ENCODE measurements around the gene ATG3. TPM values are rescaled to one million over a fixed set of nuclear protein-coding genes. Genes with fewer than 3 reads are reported as not detected.

The ATG3 gene
- 50.7 and 52.3 TPM in 2 replicates for total RNA-seq (2022)
- Bru-seq, nascent RNA = percentile 87 among the genes with signal in this experiment
- percentile 78 among the genes with signal in this experiment for BruChase-seq, experiment 1, labeled RNA remaining after a 2-hour chase
- percentile 77 among the genes with signal in this experiment for BruChase-seq, experiment 2, labeled RNA remaining after a 6-hour chase
- long read RNA-seq, transcript ATG3-202 (11 exons, 3,010 nt) = minor isoform, 13 of 131 reads
- long read RNA-seq, transcript ATG3-201 (12 exons, 1,570 nt) = major isoform, 104 of 131 reads
- long read RNA-seq, partial matches to known transcripts = 4 of 131 reads
- long read RNA-seq, other reads (novel, unspliced or antisense) = 10 of 131 reads

DNA sequence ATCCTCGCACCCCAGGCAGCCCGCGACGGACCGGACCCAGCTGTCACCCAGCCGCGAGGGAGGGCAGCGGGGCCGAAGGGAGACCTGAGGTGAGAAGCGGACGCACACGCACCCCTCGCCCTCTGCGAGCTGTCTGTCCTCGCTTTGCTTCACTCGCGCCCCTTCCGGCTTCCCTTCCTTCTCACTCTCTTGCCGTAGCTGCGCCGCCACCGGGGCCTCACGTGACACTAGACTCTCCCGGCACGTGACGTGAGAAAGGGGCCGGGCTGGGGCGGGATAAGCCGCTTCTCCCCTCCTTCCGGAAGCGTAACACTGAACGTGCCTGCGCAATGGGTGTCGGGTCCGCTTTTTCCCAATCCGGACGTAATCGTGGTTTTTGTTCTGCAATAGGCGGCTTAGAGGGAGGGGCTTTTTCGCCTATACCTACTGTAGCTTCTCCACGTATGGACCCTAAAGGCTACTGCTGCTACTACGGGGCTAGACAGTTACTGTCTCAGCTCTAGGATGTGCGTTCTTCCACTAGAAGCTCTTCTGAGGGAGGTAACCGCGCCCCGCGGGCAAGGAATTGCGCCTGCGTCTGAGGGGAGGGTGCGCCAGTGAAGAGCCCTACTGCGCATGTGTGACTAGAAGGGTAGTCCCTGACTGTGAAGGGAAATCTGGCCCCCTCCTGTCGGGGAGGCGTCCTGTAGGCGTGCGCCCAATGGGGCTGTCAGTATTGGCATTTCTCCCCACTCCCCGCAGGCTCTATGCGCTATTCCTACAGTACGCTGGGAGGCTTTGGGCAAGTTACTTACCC is at the start of gene ATG3, which contains the start of gene SLC35A5:
ATG3 (minus strand) TSS at position 229 of the 796 bp plus-strand sequence. CDS start 434 bp downstream, outside the sequence.
SLC35A5 (plus strand) TSS at position 312 of the 796 bp plus-strand sequence. CDS start 1,359 bp downstream, outside the sequence.
- POLR2A ChIA-PET = interaction anchor here (0.5 to 1.0 kb wide), 4 partner anchors 11 to 240 kb away, joined by 3 to 4 read pairs (median 3); no protein-coding TSS in a partner anchor
- CTCF ChIA-PET = interaction anchor here (0.9 to 1.5 kb wide), 2 partner anchors 20 to 450 kb away, joined by 3 to 6 read pairs; no protein-coding TSS in a partner anchor
- TSS peak; percentile 73 for BruUV-seq (replicated peaks)
- intact Hi-C loops (cut with micrococcal nuclease; ENCODE audit: unreplicated experiment) = loop anchor here (5.0 kb wide), 1 partner anchor 430 kb away; the partner anchor contains the start of gene GTPBP8
- Mint-ChIP-seq H3K4me3 (ENCODE audit: unreplicated experiment) (peak within 1 kb of the TSS; percentile 95), H3K27ac (ENCODE audit: unreplicated experiment) (peak within 1 kb of the TSS; percentile 97), H3K27me3 (ENCODE audit: insufficient read depth, unreplicated experiment) (no peaks in the 10 kb centered on the region), H3K9me3 (ENCODE audit: unreplicated experiment) (no peaks in the 10 kb centered on the region), H3K36me3 (ENCODE audit: insufficient read depth, unreplicated experiment) (peaks cover 34% of the 10 kb centered on the region), H3K4me1 (ENCODE audit: low read depth, unreplicated experiment) (peaks cover 28% of the 10 kb centered on the region)
- Histone ChIP-seq H3K4me1 (peaks cover 5% of the 10 kb centered on the region; the same call in 1 of the 2 replicates), H3K36me3 (ENCODE audit: control insufficient read depth, insufficient read depth, low read length) (no peaks in the 10 kb centered on the region), H3K4me3 (ENCODE audit: low read depth, low read length) (peak within 1 kb of the TSS; percentile 92), H3K9me3 (no peaks in the 10 kb centered on the region), H3K27me3 (replicated peaks; ENCODE audit: control insufficient read depth, insufficient read depth, low read length) (no peaks in the 10 kb centered on the region)
- peak; percentile 98 for DNase-seq
- TF ChIP-seq, protein P1, sequence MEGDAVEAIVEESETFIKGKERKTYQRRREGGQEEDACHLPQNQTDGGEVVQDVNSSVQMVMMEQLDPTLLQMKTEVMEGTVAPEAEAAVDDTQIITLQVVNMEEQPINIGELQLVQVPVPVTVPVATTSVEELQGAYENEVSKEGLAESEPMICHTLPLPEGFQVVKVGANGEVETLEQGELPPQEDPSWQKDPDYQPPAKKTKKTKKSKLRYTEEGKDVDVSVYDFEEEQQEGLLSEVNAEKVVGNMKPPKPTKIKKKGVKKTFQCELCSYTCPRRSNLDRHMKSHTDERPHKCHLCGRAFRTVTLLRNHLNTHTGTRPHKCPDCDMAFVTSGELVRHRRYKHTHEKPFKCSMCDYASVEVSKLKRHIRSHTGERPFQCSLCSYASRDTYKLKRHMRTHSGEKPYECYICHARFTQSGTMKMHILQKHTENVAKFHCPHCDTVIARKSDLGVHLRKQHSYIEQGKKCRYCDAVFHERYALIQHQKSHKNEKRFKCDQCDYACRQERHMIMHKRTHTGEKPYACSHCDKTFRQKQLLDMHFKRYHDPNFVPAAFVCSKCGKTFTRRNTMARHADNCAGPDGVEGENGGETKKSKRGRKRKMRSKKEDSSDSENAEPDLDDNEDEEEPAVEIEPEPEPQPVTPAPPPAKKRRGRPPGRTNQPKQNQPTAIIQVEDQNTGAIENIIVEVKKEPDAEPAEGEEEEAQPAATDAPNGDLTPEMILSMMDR (IDR thresholded peaks at IDR 0.05; ENCODE audit: insufficient read depth in 1 of 2, low read depth in 1 of 2, low read length in 1 of 2, severe bottlenecking in 1 of 2, unreplicated experiment in 1 of 2) = peak in 1 of 2 experiments; percentile 13

DNA sequence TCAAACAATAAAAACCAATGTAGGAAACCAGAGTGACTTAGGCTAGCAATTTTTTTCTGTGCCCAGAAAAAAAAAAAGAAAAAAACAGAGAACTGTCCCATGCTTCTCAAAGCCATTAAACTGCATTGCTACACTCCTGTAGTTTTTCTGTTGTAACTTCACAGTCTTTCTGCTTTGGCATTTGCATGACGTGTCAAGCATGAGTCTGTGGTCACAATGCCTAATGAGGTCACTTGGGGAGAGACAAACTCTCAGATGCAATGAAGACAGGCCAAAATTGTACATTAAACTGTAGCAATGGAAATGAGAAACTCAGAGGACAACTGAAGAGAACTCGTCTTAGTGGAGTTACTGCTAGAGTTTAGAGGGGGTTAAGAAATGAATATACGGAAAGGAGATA is 48.4 kb upstream of the ATG3 start:
- no peaks in the 10 kb centered on the region for H3K27me3 ChIP-seq (replicated peaks; ENCODE audit: control insufficient read depth, insufficient read depth, low read length)
- DNase-seq = no peak
- Mint-ChIP-seq H3K9me3 (ENCODE audit: unreplicated experiment) (no peaks in the 10 kb centered on the region), H3K4me3 (ENCODE audit: unreplicated experiment) (no peak overlapping the region), H3K4me1 (ENCODE audit: low read depth, unreplicated experiment) (no peaks in the 10 kb centered on the region), H3K36me3 (ENCODE audit: insufficient read depth, unreplicated experiment) (no peaks in the 10 kb centered on the region), H3K27ac (ENCODE audit: unreplicated experiment) (no peak overlapping the region), H3K27me3 (ENCODE audit: insufficient read depth, unreplicated experiment) (no peaks in the 10 kb centered on the region)
- H3K9me3 ChIP-seq = no peaks in the 10 kb centered on the region
- POLR2A ChIA-PET = no interaction called here
- H3K36me3 ChIP-seq (ENCODE audit: control insufficient read depth, insufficient read depth, low read length) = no peaks in the 10 kb centered on the region
- no peak overlapping the region for H3K4me3 ChIP-seq (ENCODE audit: low read depth, low read length)
- no TSS peak for BruUV-seq (replicated peaks)
- CTCF ChIA-PET = no interaction called here
- TF ChIP-seq, protein P1 (IDR thresholded peaks at IDR 0.05; ENCODE audit: insufficient read depth in 1 of 2, low read depth in 1 of 2, low read length in 1 of 2, severe bottlenecking in 1 of 2, unreplicated experiment in 1 of 2) = no peak
- no peaks in the 10 kb centered on the region for H3K4me1 ChIP-seq
- intact Hi-C loops (cut with micrococcal nuclease; ENCODE audit: unreplicated experiment) = no loop called here

DNA sequence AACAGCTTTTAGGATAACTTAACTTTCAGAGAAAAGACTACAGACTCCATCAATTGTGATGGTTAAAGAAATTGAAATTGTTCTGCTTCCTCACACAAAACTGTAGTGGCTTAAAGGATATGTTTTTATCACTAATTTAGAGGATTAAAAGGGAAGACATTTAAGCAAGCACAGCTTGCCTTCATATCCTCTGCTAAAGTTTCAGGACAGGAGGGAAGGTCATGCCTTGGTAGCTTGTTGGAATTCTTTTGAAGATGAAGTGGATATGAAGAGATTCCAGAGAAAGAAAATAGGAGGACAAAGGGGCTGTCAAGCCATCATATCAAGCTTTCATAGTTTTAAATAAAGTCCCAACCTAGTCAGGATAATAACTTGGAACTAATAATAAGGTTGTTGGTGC is 46.1 kb upstream of the ATG3 start:
- BruUV-seq (replicated peaks) = no TSS peak
- no peaks in the 10 kb centered on the region for H3K4me1 Mint-ChIP-seq (ENCODE audit: low read depth, unreplicated experiment)
- ChIA-PET CTCF (no interaction called here), POLR2A (no interaction called here)
- H3K27me3 Mint-ChIP-seq (ENCODE audit: insufficient read depth, unreplicated experiment) = no peaks in the 10 kb centered on the region
- no peaks in the 10 kb centered on the region for H3K27me3 ChIP-seq (replicated peaks; ENCODE audit: control insufficient read depth, insufficient read depth, low read length)
- no peaks in the 10 kb centered on the region for H3K36me3 Mint-ChIP-seq (ENCODE audit: insufficient read depth, unreplicated experiment)
- DNase-seq = no peak
- H3K9me3 Mint-ChIP-seq (ENCODE audit: unreplicated experiment) = no peaks in the 10 kb centered on the region
- no peaks in the 10 kb centered on the region for H3K36me3 ChIP-seq (ENCODE audit: control insufficient read depth, insufficient read depth, low read length)
- TF ChIP-seq, protein P1 (IDR thresholded peaks at IDR 0.05; ENCODE audit: insufficient read depth in 1 of 2, low read depth in 1 of 2, low read length in 1 of 2, severe bottlenecking in 1 of 2, unreplicated experiment in 1 of 2) = no peak
- no peak overlapping the region for H3K4me3 ChIP-seq (ENCODE audit: low read depth, low read length)
- H3K4me1 ChIP-seq = no peaks in the 10 kb centered on the region
- no peaks in the 10 kb centered on the region for H3K9me3 ChIP-seq
- H3K4me3 Mint-ChIP-seq (ENCODE audit: unreplicated experiment) = no peak overlapping the region
- no peak overlapping the region for H3K27ac Mint-ChIP-seq (ENCODE audit: unreplicated experiment)
- intact Hi-C loops (cut with micrococcal nuclease; ENCODE audit: unreplicated experiment) = no loop called here

Data from Caco-2 (cell line).